ENCODE data around the gene TDRD3. TPM values are rescaled to one million over a fixed set of nuclear protein-coding genes. Genes with fewer than 3 reads are reported as not detected.

The TDRD3 gene
- polyA plus RNA-seq, 1 of the 3 experiments (the other 2 are of a cell fraction), result 3.8 TPM

DNA sequence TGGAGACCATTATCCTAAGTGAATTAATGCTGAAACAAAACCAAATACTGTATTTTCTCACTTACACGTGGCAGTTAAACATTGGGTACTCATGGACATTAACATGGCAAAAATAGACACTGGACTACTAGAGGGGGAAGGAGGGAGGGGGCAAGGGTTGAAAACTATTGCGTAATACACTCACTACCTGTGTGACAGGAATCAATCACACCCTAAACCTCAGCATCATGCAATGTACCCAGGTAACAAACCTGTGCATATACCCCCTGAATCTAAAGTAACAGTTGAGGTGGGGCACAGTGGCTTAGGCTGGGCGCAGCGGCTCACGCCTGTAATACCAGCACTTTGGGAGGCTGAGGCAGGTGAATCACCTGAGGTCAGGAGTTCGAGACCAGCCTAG, 207.0 kb downstream of the TDRD3 start:
- H3K9me2 ChIP-seq, result no peaks in the 10 kb centered on the region
- H3K79me2 ChIP-seq (ENCODE audit: insufficient read depth), result no peaks in the 10 kb centered on the region
- no peak for DNase-seq
- H3K9ac ChIP-seq, result no peak overlapping the region
- TF ChIP-seq YY1 (IDR thresholded peaks at IDR 0.05; ENCODE audit: low read depth), result no peak
- TF ChIP-seq RAD21 (IDR thresholded peaks at IDR 0.05; ENCODE audit: low read length), result no peak
- TF ChIP-seq, protein P1, sequence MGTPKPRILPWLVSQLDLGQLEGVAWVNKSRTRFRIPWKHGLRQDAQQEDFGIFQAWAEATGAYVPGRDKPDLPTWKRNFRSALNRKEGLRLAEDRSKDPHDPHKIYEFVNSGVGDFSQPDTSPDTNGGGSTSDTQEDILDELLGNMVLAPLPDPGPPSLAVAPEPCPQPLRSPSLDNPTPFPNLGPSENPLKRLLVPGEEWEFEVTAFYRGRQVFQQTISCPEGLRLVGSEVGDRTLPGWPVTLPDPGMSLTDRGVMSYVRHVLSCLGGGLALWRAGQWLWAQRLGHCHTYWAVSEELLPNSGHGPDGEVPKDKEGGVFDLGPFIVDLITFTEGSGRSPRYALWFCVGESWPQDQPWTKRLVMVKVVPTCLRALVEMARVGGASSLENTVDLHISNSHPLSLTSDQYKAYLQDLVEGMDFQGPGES (IDR thresholded peaks at IDR 0.05; ENCODE audit: low read depth, low read length), result no peak
- TF ChIP-seq TEAD4 (IDR thresholded peaks at IDR 0.05; ENCODE audit: borderline replicate concordance, insufficient read depth), result no peak
- TF ChIP-seq FOXJ3 (CRISPR knock-in tag; IDR thresholded peaks at IDR 0.05), result no peak
- no peak for TF ChIP-seq TCF12 (IDR thresholded peaks at IDR 0.05)
- TF ChIP-seq EZH2phosphoT487 (IDR thresholded peaks at IDR 0.05; ENCODE audit: borderline replicate concordance, low read depth), result no peak
- no peak for TF ChIP-seq JUND (IDR thresholded peaks at IDR 0.05)
- TF ChIP-seq, protein P2, sequence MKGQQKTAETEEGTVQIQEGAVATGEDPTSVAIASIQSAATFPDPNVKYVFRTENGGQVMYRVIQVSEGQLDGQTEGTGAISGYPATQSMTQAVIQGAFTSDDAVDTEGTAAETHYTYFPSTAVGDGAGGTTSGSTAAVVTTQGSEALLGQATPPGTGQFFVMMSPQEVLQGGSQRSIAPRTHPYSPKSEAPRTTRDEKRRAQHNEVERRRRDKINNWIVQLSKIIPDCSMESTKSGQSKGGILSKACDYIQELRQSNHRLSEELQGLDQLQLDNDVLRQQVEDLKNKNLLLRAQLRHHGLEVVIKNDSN (IDR thresholded peaks at IDR 0.05; ENCODE audit: borderline replicate concordance, low read depth), result no peak
- no peak for TF ChIP-seq MXI1 (IDR thresholded peaks at IDR 0.05; ENCODE audit: low read depth, low read length)
- no peaks in the 10 kb centered on the region for H3K36me3 ChIP-seq (replicated peaks in 1 of 2; ENCODE audit: control insufficient read depth in 1 of 2, insufficient read depth in 2 of 2, low read length in 1 of 2)
- H4K20me1 ChIP-seq (ENCODE audit: insufficient read depth), result no peaks in the 10 kb centered on the region
- H2AFZ ChIP-seq (ENCODE audit: low read depth), result no peak overlapping the region
- H3F3A ChIP-seq (replicated peaks; ENCODE audit: insufficient read depth), result no peaks in the 10 kb centered on the region
- WGBS (ENCODE audit: low lambda C conversion rate), result 50% methylated on average over 6 of the region's 6 CpGs
- H3K4me2 ChIP-seq, result no peak overlapping the region
- CTCF ChIA-PET, result no interaction called here
- no peaks in the 10 kb centered on the region for H3K9me3 ChIP-seq
- H3K27me3 ChIP-seq (ENCODE audit: insufficient read depth), result no peaks in the 10 kb centered on the region; the same call in 1 of the 2 replicates
- H3K4me3 ChIP-seq (ENCODE audit: low read depth in 2 of 2, low read length in 1 of 2), result no peak overlapping the region
- no peaks in the 10 kb centered on the region; a peak in 1 of 4 replicates for H3K4me1 ChIP-seq (ENCODE audit: control insufficient read depth in 1 of 2, insufficient read depth in 2 of 2, low read depth in 1 of 2, low read length in 1 of 2)
- POLR2A ChIA-PET, result no interaction called here
- H3K27ac ChIP-seq (ENCODE audit: low read depth in 2 of 2, low read length in 1 of 2), result no peak overlapping the region

DNA sequence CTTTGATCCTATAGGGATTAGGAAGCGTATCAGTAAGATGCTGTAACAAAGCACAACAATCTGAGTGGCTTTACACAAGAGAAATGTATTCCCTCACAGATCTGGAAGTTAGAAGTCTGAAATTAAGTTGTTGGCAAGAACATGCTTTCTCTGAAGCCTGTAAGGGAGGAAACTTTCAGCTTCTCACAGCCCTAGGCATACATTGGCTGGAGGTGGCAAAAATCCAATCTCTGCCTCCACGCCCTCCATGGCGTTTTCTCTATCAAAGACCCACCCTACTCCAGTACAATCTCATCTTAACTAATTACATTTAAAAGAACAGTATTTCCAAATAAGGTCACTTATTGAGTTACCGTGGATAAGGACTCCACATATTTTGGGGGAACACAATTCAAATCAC, 211.9 kb downstream of the TDRD3 start:
- CTCF ChIA-PET, result interaction anchor here (0.9 kb wide), 1 partner anchor 267 kb away, joined by 3 read pairs; no protein-coding TSS in a partner anchor
- 63% methylated on average over 4 of the region's 4 CpGs for WGBS (ENCODE audit: low lambda C conversion rate)
- no peaks in the 10 kb centered on the region for H4K20me1 ChIP-seq (ENCODE audit: insufficient read depth)
- no peak overlapping the region for H3K27ac ChIP-seq (ENCODE audit: low read depth in 2 of 2, low read length in 1 of 2)
- H3K36me3 ChIP-seq (replicated peaks in 1 of 2; ENCODE audit: control insufficient read depth in 1 of 2, insufficient read depth in 2 of 2, low read length in 1 of 2), result no peaks in the 10 kb centered on the region
- no peak overlapping the region for H2AFZ ChIP-seq (ENCODE audit: low read depth)
- TF ChIP-seq EZH2phosphoT487 (IDR thresholded peaks at IDR 0.05; ENCODE audit: borderline replicate concordance, low read depth), result no peak
- TF ChIP-seq RAD21 (IDR thresholded peaks at IDR 0.05; ENCODE audit: low read length), result no peak
- TF ChIP-seq, protein P3, sequence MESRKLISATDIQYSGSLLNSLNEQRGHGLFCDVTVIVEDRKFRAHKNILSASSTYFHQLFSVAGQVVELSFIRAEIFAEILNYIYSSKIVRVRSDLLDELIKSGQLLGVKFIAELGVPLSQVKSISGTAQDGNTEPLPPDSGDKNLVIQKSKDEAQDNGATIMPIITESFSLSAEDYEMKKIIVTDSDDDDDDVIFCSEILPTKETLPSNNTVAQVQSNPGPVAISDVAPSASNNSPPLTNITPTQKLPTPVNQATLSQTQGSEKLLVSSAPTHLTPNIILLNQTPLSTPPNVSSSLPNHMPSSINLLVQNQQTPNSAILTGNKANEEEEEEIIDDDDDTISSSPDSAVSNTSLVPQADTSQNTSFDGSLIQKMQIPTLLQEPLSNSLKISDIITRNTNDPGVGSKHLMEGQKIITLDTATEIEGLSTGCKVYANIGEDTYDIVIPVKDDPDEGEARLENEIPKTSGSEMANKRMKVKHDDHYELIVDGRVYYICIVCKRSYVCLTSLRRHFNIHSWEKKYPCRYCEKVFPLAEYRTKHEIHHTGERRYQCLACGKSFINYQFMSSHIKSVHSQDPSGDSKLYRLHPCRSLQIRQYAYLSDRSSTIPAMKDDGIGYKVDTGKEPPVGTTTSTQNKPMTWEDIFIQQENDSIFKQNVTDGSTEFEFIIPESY (IDR thresholded peaks at IDR 0.05; ENCODE audit: borderline replicate concordance, low read depth), result no peak
- no peak for TF ChIP-seq MEF2A (IDR thresholded peaks at IDR 0.05; ENCODE audit: borderline replicate concordance, low read depth)
- TF ChIP-seq, protein P4, sequence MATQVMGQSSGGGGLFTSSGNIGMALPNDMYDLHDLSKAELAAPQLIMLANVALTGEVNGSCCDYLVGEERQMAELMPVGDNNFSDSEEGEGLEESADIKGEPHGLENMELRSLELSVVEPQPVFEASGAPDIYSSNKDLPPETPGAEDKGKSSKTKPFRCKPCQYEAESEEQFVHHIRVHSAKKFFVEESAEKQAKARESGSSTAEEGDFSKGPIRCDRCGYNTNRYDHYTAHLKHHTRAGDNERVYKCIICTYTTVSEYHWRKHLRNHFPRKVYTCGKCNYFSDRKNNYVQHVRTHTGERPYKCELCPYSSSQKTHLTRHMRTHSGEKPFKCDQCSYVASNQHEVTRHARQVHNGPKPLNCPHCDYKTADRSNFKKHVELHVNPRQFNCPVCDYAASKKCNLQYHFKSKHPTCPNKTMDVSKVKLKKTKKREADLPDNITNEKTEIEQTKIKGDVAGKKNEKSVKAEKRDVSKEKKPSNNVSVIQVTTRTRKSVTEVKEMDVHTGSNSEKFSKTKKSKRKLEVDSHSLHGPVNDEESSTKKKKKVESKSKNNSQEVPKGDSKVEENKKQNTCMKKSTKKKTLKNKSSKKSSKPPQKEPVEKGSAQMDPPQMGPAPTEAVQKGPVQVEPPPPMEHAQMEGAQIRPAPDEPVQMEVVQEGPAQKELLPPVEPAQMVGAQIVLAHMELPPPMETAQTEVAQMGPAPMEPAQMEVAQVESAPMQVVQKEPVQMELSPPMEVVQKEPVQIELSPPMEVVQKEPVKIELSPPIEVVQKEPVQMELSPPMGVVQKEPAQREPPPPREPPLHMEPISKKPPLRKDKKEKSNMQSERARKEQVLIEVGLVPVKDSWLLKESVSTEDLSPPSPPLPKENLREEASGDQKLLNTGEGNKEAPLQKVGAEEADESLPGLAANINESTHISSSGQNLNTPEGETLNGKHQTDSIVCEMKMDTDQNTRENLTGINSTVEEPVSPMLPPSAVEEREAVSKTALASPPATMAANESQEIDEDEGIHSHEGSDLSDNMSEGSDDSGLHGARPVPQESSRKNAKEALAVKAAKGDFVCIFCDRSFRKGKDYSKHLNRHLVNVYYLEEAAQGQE (IDR thresholded peaks at IDR 0.05; ENCODE audit: low read depth, low read length), result no peak
- TF ChIP-seq GABPA (IDR thresholded peaks at IDR 0.05; ENCODE audit: low read depth), result no peak
- no peak for TF ChIP-seq GATA2 (CRISPR knock-in tag; IDR thresholded peaks at IDR 0.05)
- TF ChIP-seq FOSL2 (IDR thresholded peaks at IDR 0.05; ENCODE audit: borderline replicate concordance, low read depth), result no peak
- TF ChIP-seq, protein P2 (IDR thresholded peaks at IDR 0.05; ENCODE audit: borderline replicate concordance, low read depth), result no peak
- no peaks in the 10 kb centered on the region for H3K9me2 ChIP-seq
- H3K9ac ChIP-seq, result no peak overlapping the region
- no peaks in the 10 kb centered on the region; a peak in 1 of 4 replicates for H3K4me1 ChIP-seq (ENCODE audit: control insufficient read depth in 1 of 2, insufficient read depth in 2 of 2, low read depth in 1 of 2, low read length in 1 of 2)
- DNase-seq, result no peak
- no peaks in the 10 kb centered on the region for H3F3A ChIP-seq (replicated peaks; ENCODE audit: insufficient read depth)
- no peak overlapping the region for H3K4me2 ChIP-seq
- POLR2A ChIA-PET, result no interaction called here
- H3K27me3 ChIP-seq (ENCODE audit: insufficient read depth), result no peaks in the 10 kb centered on the region; the same call in 1 of the 2 replicates
- no peaks in the 10 kb centered on the region for H3K79me2 ChIP-seq (ENCODE audit: insufficient read depth)
- H3K9me3 ChIP-seq, result no peaks in the 10 kb centered on the region
- no peak overlapping the region for H3K4me3 ChIP-seq (ENCODE audit: low read depth in 2 of 2, low read length in 1 of 2)
